Measurements from ENCODE around the gene NOL6.

NOL6 gene

DNA sequence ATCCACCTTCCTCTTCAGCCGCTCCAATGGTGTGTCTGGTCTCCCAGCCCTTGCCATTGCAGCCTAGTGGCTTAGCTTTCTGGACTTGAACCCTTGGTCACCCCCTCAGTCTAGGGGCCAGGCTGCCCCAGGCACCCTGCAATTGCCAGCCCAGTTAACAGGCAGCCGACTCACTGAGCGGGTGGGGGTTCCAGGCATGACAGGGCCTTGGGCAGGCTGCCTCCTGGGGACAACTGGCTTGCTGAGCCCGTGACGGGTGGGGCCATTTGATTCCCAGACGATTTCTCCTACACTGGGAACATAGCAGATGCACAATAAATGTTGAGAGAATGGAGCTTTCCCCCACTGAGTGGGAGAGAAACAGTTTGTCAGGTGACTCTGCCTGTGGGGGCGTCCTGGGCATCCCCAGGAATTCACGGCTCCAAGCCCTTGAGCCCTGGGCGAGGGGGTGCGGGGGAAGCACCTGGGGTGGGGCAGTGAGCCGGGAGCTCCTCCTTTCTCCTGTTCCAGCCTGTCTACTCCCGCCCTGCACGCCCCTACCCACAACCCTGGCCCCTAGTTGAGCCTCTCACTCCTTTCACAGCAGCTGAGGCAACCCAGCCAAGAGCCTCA lies 58.7 kb downstream of the NOL6 start:
- H3K36me3 Mint-ChIP-seq (ENCODE audit: low read depth), result no peaks in the 10 kb centered on the region
- DNase-seq, result no peak
- H3K4me3 Mint-ChIP-seq, result no peak overlapping the region
- no peak for ATAC-seq
- H3K9me3 Mint-ChIP-seq, result no peaks in the 10 kb centered on the region
- no peaks in the 10 kb centered on the region for H3K27me3 Mint-ChIP-seq
- peaks cover 38% of the 10 kb centered on the region for H3K4me1 Mint-ChIP-seq
- H3K27ac Mint-ChIP-seq, result peak overlapping the region; percentile 70

DNA sequence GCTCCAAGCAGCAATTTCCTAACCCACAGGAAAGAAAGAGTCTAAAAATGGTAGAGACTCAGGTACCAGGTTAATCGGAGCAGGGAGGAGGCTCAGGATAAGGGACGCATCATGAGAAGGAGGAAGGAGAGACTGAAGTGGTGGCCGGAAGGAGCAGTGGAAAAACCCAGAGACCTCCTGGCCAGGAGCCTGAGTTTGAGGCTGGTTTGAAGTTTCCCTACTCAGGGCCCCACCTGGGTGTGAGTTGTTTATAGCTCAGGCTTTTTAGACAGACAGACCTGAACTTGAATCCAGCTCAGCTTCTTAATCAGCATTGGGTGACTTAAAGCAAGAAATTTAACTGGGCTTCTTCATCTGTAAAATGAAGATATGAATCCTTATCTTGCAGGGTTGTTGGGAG lies 59.5 kb downstream of the NOL6 start:
- H3K9me3 Mint-ChIP-seq, result no peaks in the 10 kb centered on the region
- H3K27ac Mint-ChIP-seq, result no peak overlapping the region
- no peak overlapping the region for H3K4me3 Mint-ChIP-seq
- no peaks in the 10 kb centered on the region for H3K36me3 Mint-ChIP-seq (ENCODE audit: low read depth)
- H3K4me1 Mint-ChIP-seq, result peaks cover 38% of the 10 kb centered on the region
- no peak for DNase-seq
- ATAC-seq, result no peak
- no peaks in the 10 kb centered on the region for H3K27me3 Mint-ChIP-seq

All from activated naive CD8-positive, alpha-beta T cell treated with anti-CD3 and anti-CD28 coated beads, Interleukin-2, amount 50 U/mL, for 24 hours (primary cell).